ENCODE measurements around the gene MAGI1. TPM values are rescaled to one million over a fixed set of nuclear protein-coding genes. Genes with fewer than 3 reads are reported as not detected.

MAGI1 gene
- total RNA-seq, 4 donors from 2014 or later = 17.2 to 40.8 (median 28.1) TPM

GRCh38 chr3:66068255-66068654 lies 29.5 kb upstream of the MAGI1 start:
- no peaks in the 10 kb centered on the region for H3K36me3 ChIP-seq
- 91 to 96% methylated on average over 3 to 4 of the region's 4 CpGs for WGBS, 2 donors (ENCODE audit: low coverage in 1 of 2)
- H3K27me3 ChIP-seq = no peaks in the 10 kb centered on the region
- no peak overlapping the region for H3K4me3 ChIP-seq
- ATAC-seq = no peak
- H3K27ac ChIP-seq = no peak overlapping the region
- peaks cover 0 to 6% (median 0%) of the 10 kb centered on the region in 3 donors for H3K9me3 ChIP-seq
- H3K4me1 ChIP-seq = no peaks in the 10 kb centered on the region
- TF ChIP-seq POLR2A (IDR thresholded peaks at IDR 0.05) (no peak), CTCF (IDR thresholded peaks at IDR 0.05) (no peak), EP300 (IDR thresholded peaks at IDR 0.05) (no peak)

- Histone ChIP-seq H3K27me3 (no peaks in the 10 kb centered on the region), H3K27ac (no peak overlapping the region), H3K4me1 (no peaks in the 10 kb centered on the region), H3K36me3 (no peaks in the 10 kb centered on the region), H3K4me3 (no peak overlapping the region), H3K9me3 (peaks cover 0 to 6% (median 0%) of the 10 kb centered on the region in 3 donors)
- no peak for ATAC-seq
- TF ChIP-seq POLR2A (IDR thresholded peaks at IDR 0.05) (no peak), EP300 (IDR thresholded peaks at IDR 0.05) (no peak), POLR2AphosphoS5 (IDR thresholded peaks at IDR 0.05) (no peak), CTCF (IDR thresholded peaks at IDR 0.05) (no peak)
- WGBS, 2 donors (ENCODE audit: low coverage in 1 of 2) = 53 to 65% methylated on average over 4 of the region's 4 CpGs
Observed at GRCh38 chr3:66066963-66067617, 28.4 kb upstream of the MAGI1 start.

GRCh38 chr3:66055289-66055688 lies 16.6 kb upstream of the MAGI1 start:
- ATAC-seq = no peak
- 50 to 76% methylated on average over 1 to 2 of the region's 2 CpGs for WGBS, 2 donors (ENCODE audit: low coverage in 1 of 2)

GRCh38 chr3:66053550-66054094 lies 14.9 kb upstream of the MAGI1 start:
- Histone ChIP-seq H3K9me3 (no peaks in the 10 kb centered on the region), H3K27me3 (no peaks in the 10 kb centered on the region), H3K36me3 (no peaks in the 10 kb centered on the region), H3K4me3 (no peak overlapping the region), H3K27ac (no peak overlapping the region), H3K4me1 (peaks cover 0 to 8% (median 0%) of the 10 kb centered on the region in 3 donors)
- peak; percentile 43 for ATAC-seq
- WGBS, 2 donors (ENCODE audit: low coverage in 1 of 2) = 74 to 81% methylated on average over 3 to 5 of the region's 7 CpGs
- TF ChIP-seq POLR2AphosphoS5 (IDR thresholded peaks at IDR 0.05) (no peak), CTCF (IDR thresholded peaks at IDR 0.05) (no peak), POLR2A (IDR thresholded peaks at IDR 0.05) (no peak), EP300 (IDR thresholded peaks at IDR 0.05) (no peak)

More at GRCh38 chr3:66055289-66055688, 16.6 kb upstream of the MAGI1 start:
- no peak for TF ChIP-seq POLR2A (IDR thresholded peaks at IDR 0.05)
- no peak for TF ChIP-seq POLR2AphosphoS5 (IDR thresholded peaks at IDR 0.05)
- no peak for TF ChIP-seq EP300 (IDR thresholded peaks at IDR 0.05)
- TF ChIP-seq CTCF (IDR thresholded peaks at IDR 0.05) = no peak
- Histone ChIP-seq H3K4me1 (peaks cover 0 to 8% (median 0%) of the 10 kb centered on the region in 3 donors), H3K9me3 (no peaks in the 10 kb centered on the region), H3K27me3 (no peaks in the 10 kb centered on the region), H3K36me3 (no peaks in the 10 kb centered on the region), H3K4me3 (no peak overlapping the region), H3K27ac (no peak overlapping the region)
